Suprapubic skin (tissue), 4 donors: ENCODE data around the gene C10orf67. TPM values are rescaled to one million over a fixed set of nuclear protein-coding genes. Genes with fewer than 3 reads are reported as not detected.

Source experiments
- DNase-seq, 2 donors: peaks; one replicate each; pipeline ENCODE4 v3.0.0-alpha.2; 2019; ENCODE audit warnings: low spot score in 2 of 2
- H3K27ac ChIP-seq: fragments of 200-600 bp; sonication (generic); one replicate; pipeline ENCODE4 v1.5.1; 2019
- H3K27me3 ChIP-seq: fragments of 200-600 bp; sonication (generic); one replicate; pipeline ENCODE4 v1.5.1; 2019
- H3K36me3 ChIP-seq: fragments of 200-600 bp; sonication (generic); one replicate; pipeline ENCODE4 v1.5.1; 2019
- H3K4me1 ChIP-seq: fragments of 200-600 bp; sonication (generic); one replicate; pipeline ENCODE4 v1.5.1; 2019
- H3K4me3 ChIP-seq: fragments of 200-600 bp; sonication (generic); one replicate; pipeline ENCODE4 v1.5.1; 2019; ENCODE audit warnings: mild to moderate bottlenecking
- H3K9me3 ChIP-seq: fragments of 200-600 bp; sonication (generic); one replicate; pipeline ENCODE4 v1.5.1; 2019
- CTCF ChIP-seq, 2 donors: fragments of 200-600 bp in 1 of 2; fragments of 450-650 bp in 1 of 2; sonication (generic) in 1 of 2; IDR thresholded peaks; one replicate each; pipeline ENCODE4 v1.5.1; 2016 to 2019; ENCODE audit warnings: antibody characterized with exemption in 2 of 2, mild to moderate bottlenecking in 1 of 2, moderate library complexity in 1 of 2
- EP300 ChIP-seq: sonication (generic); formaldehyde crosslinking; IDR thresholded peaks from one replicate; pipeline ENCODE4 v1.6.1; 2017; ENCODE audit warnings: antibody characterized with exemption
- POLR2A ChIP-seq, 2 donors: fragments of 450-650 bp; IDR thresholded peaks; one replicate each; pipeline ENCODE4 v1.6.1; 2017; ENCODE audit warnings: antibody characterized with exemption in 2 of 2, mild to moderate bottlenecking in 2 of 2, moderate library complexity in 2 of 2
- POLR2AphosphoS5 ChIP-seq, 3 donors: sonication (generic); formaldehyde crosslinking; IDR thresholded peaks; one replicate each; pipeline ENCODE4 v1.6.1; 2017; ENCODE audit warnings: antibody characterized with exemption in 3 of 3
- WGBS: methylation state at CpG from one replicate; pipeline ENCODE4 v1.1.5; 2018; 5-methylcytosine and 5-hydroxymethylcytosine counted together
- total RNA-seq, 4 donors: library from RNA; depleted of rRNA; stranded (reverse); fragments of >200 nt; gene quantifications; one replicate each; pipeline ENCODE4 v1.1.0, GENCODE V29; 2016

The C10orf67 gene
- total RNA-seq, 4 donors from 2014 or later, result 0.93 to 1.5 (median 1.5) TPM

GRCh38 chr10:23293145-23293724, 51.4 kb downstream of the C10orf67 start:
- no peaks in the 10 kb centered on the region for H3K36me3 ChIP-seq
- WGBS, result 32% methylated on average over 7 of the region's 7 CpGs

GRCh38 chr10:23291551-23292334, 52.9 kb downstream of the C10orf67 start:
- peaks cover 10% of the 10 kb centered on the region for H3K27me3 ChIP-seq
- 49% methylated on average over 11 of the region's 13 CpGs for WGBS
- H3K4me3 ChIP-seq, result no peak overlapping the region
- DNase-seq, result no peak
- TF ChIP-seq POLR2A (IDR thresholded peaks at IDR 0.05) (no peak), CTCF (IDR thresholded peaks at IDR 0.05) (no peak), EP300 (no peak), POLR2AphosphoS5 (IDR thresholded peaks at IDR 0.05) (no peak)
- H3K4me1 ChIP-seq, result no peaks in the 10 kb centered on the region
- H3K9me3 ChIP-seq, result no peaks in the 10 kb centered on the region
- H3K27ac ChIP-seq, result no peak overlapping the region
- no peaks in the 10 kb centered on the region for H3K36me3 ChIP-seq

More at GRCh38 chr10:23293145-23293724, 51.4 kb downstream of the C10orf67 start:
- no peak overlapping the region for H3K27ac ChIP-seq
- H3K4me1 ChIP-seq, result no peaks in the 10 kb centered on the region
- no peak for DNase-seq
- no peaks in the 10 kb centered on the region for H3K9me3 ChIP-seq
- H3K27me3 ChIP-seq, result peaks cover 10% of the 10 kb centered on the region
- no peak overlapping the region for H3K4me3 ChIP-seq
- TF ChIP-seq CTCF (IDR thresholded peaks at IDR 0.05) (peak in 1 of 2 donors; percentile 12), POLR2A (IDR thresholded peaks at IDR 0.05) (no peak)

GRCh38 chr10:23284674-23285335, 59.8 kb downstream of the C10orf67 start:
- WGBS, result 52% methylated on average over 2 of the region's 2 CpGs
- H3K36me3 ChIP-seq, result no peaks in the 10 kb centered on the region
- no peak overlapping the region for H3K4me3 ChIP-seq
- H3K27me3 ChIP-seq, result peaks cover 5% of the 10 kb centered on the region
- no peak for DNase-seq
- no peaks in the 10 kb centered on the region for H3K9me3 ChIP-seq
- no peak for TF ChIP-seq EP300
- TF ChIP-seq POLR2A (IDR thresholded peaks at IDR 0.05), result no peak
- no peak for TF ChIP-seq CTCF (IDR thresholded peaks at IDR 0.05)
- TF ChIP-seq POLR2AphosphoS5 (IDR thresholded peaks at IDR 0.05), result no peak
- H3K27ac ChIP-seq, result no peak overlapping the region
- H3K4me1 ChIP-seq, result no peaks in the 10 kb centered on the region

GRCh38 chr10:23284155-23284554, 60.4 kb downstream of the C10orf67 start:
- Histone ChIP-seq H3K4me3 (no peak overlapping the region), H3K27me3 (peaks cover 5% of the 10 kb centered on the region), H3K36me3 (no peaks in the 10 kb centered on the region), H3K27ac (no peak overlapping the region), H3K4me1 (no peaks in the 10 kb centered on the region), H3K9me3 (no peaks in the 10 kb centered on the region)
- no peak for TF ChIP-seq POLR2A (IDR thresholded peaks at IDR 0.05)
- no peak for TF ChIP-seq EP300
- no peak for TF ChIP-seq POLR2AphosphoS5 (IDR thresholded peaks at IDR 0.05)
- TF ChIP-seq CTCF (IDR thresholded peaks at IDR 0.05), result no peak
- DNase-seq, result no peak
- WGBS, result 81% methylated on average over 3 of the region's 3 CpGs

GRCh38 chr10:23283680-23284079, 60.9 kb downstream of the C10orf67 start:
- Histone ChIP-seq H3K4me3 (no peak overlapping the region), H3K27me3 (peaks cover 5% of the 10 kb centered on the region), H3K27ac (no peak overlapping the region), H3K9me3 (no peaks in the 10 kb centered on the region), H3K36me3 (no peaks in the 10 kb centered on the region), H3K4me1 (no peaks in the 10 kb centered on the region)
- TF ChIP-seq POLR2AphosphoS5 (IDR thresholded peaks at IDR 0.05), result no peak
- TF ChIP-seq EP300, result no peak
- TF ChIP-seq CTCF (IDR thresholded peaks at IDR 0.05), result no peak
- WGBS, result 74% methylated on average over 7 of the region's 7 CpGs
- DNase-seq, result no peak
